Hepatocyte (in vitro differentiated cells): Measurements from ENCODE around the gene HS3ST5.

Experiments used
- EZH2 ChIP-seq: fragments of 200-600 bp; sonication (generic); IDR thresholded peaks from 2 replicates; pipeline ENCODE4 v1.6.1; 2016; ENCODE audit warnings: antibody characterized with exemption, mild to moderate bottlenecking, borderline replicate concordance
- EZH2phosphoT487 ChIP-seq: fragments of 200-600 bp; sonication (generic); IDR thresholded peaks from one replicate; pipeline ENCODE4 v1.6.1; 2018; ENCODE audit warnings: antibody characterized with exemption, mild to moderate bottlenecking, low read depth, moderate library complexity; ENCODE audit not compliant: unreplicated experiment, severe bottlenecking
- TF ChIP-seq, protein P1 (sequence below): fragments of 200-600 bp; sonication (generic); IDR thresholded peaks from 2 replicates; pipeline ENCODE4 v1.5.1; 2016; ENCODE audit warnings: antibody characterized with exemption, mild to moderate bottlenecking; ENCODE audit not compliant: poor library complexity

GRCh38 chr6:114159727-114160126 is 183.1 kb downstream of the HS3ST5 start:
- TF ChIP-seq EZH2 (no peak), EZH2phosphoT487 (no peak)
- TF ChIP-seq, protein P1, sequence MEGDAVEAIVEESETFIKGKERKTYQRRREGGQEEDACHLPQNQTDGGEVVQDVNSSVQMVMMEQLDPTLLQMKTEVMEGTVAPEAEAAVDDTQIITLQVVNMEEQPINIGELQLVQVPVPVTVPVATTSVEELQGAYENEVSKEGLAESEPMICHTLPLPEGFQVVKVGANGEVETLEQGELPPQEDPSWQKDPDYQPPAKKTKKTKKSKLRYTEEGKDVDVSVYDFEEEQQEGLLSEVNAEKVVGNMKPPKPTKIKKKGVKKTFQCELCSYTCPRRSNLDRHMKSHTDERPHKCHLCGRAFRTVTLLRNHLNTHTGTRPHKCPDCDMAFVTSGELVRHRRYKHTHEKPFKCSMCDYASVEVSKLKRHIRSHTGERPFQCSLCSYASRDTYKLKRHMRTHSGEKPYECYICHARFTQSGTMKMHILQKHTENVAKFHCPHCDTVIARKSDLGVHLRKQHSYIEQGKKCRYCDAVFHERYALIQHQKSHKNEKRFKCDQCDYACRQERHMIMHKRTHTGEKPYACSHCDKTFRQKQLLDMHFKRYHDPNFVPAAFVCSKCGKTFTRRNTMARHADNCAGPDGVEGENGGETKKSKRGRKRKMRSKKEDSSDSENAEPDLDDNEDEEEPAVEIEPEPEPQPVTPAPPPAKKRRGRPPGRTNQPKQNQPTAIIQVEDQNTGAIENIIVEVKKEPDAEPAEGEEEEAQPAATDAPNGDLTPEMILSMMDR, result no peak
